GM21825 (cell line): Measurements from ENCODE around the gene MGA.

Source experiments
- ATAC-seq: cut with Tn5 transposase; IDR thresholded peaks from one replicate; pipeline ENCODE4 v1.9.1; 2021; ENCODE audit warnings: mild to moderate bottlenecking, moderate library complexity; ENCODE audit not compliant: unreplicated experiment

The MGA gene

GRCh38 chr15:41660235-41661077, at the start of gene MGA:
TSS of gene MGA (plus strand) at chr15:41660405.
- ATAC-seq = peak; percentile 69

GRCh38 chr15:41620536-41621199, 39.5 kb upstream of the MGA start:
- ATAC-seq = no peak

- no peak for ATAC-seq
Measured at GRCh38 chr15:41621200-41622193, 38.7 kb upstream of the MGA start.

GRCh38 chr15:41622901-41623300, 37.3 kb upstream of the MGA start:
- ATAC-seq = no peak

GRCh38 chr15:41627203-41627602, 33.0 kb upstream of the MGA start:
- ATAC-seq = no peak

- no peak for ATAC-seq
Measured at GRCh38 chr15:41629463-41629862, 30.7 kb upstream of the MGA start.

- no peak for ATAC-seq
Measured at GRCh38 chr15:41629883-41630282, 30.3 kb upstream of the MGA start.

GRCh38 chr15:41630616-41631217, 29.5 kb upstream of the MGA start:
- ATAC-seq = no peak

- ATAC-seq = no peak
Measured at GRCh38 chr15:41631880-41632470, 28.2 kb upstream of the MGA start.

- no peak for ATAC-seq
Measured at GRCh38 chr15:41633609-41634008, 26.6 kb upstream of the MGA start.

GRCh38 chr15:41634072-41634626, 26.1 kb upstream of the MGA start:
- ATAC-seq = no peak

- ATAC-seq = no peak
Measured at GRCh38 chr15:41637086-41637485, 23.1 kb upstream of the MGA start.

GRCh38 chr15:41640985-41641384, 19.2 kb upstream of the MGA start:
- no peak for ATAC-seq

GRCh38 chr15:41647262-41647661, 12.9 kb upstream of the MGA start:
- ATAC-seq = no peak

- no peak for ATAC-seq
Measured at GRCh38 chr15:41648097-41648496, 12.1 kb upstream of the MGA start.

- no peak for ATAC-seq
Measured at GRCh38 chr15:41648770-41649169, 11.4 kb upstream of the MGA start.

GRCh38 chr15:41650806-41651205, 9.4 kb upstream of the MGA start:
- no peak for ATAC-seq

GRCh38 chr15:41651373-41651772, 8.8 kb upstream of the MGA start:
- no peak for ATAC-seq

GRCh38 chr15:41653760-41654159, 6.4 kb upstream of the MGA start:
- no peak for ATAC-seq

- no peak for ATAC-seq
Measured at GRCh38 chr15:41655716-41656115, 4.5 kb upstream of the MGA start.
